NCI-H460 (cell line): ENCODE measurements around the gene WWOX. TPM values are rescaled to one million over a fixed set of nuclear protein-coding genes. Genes with fewer than 3 reads are reported as not detected.
"Not testable (repeated sequence)": the region's sequence is repeated elsewhere in the genome, so short reads cannot be mapped to it uniquely, and the experiment has no call there.

Source experiments
- DNase-seq: peaks from one replicate; pipeline ENCODE4 v3.0.0-alpha.2; 2016; ENCODE audit warnings: low read depth; ENCODE audit errors: extremely low read depth
- total RNA-seq: library from RNA; depleted of rRNA; stranded (reverse); fragments of >200 nt; shearing (Covaris generic); gene quantifications from 2 replicates; pipeline ENCODE4 v1.2.3, GENCODE V29; 2014

WWOX gene
- total RNA-seq, 1 experiment from 2014 or later: 11.1 TPM

DNA sequence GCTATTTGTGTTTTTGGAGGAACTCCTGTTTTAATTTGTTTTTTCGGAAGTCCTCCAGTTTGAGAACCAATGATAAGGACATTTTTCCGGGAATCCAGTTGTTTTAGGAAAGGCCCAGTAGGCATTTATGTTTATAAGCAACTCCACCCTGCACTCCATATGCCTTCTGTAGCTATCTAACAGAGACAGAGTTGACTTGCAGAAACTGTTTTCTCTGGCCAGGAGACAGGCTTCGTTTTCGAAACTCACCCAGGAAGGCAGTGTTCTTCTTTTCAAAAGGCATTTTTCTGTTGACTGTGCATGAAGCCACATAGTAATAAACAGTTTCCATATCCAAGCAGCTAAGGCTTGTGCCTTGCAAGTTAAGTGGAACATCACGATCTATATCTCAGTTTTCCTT is 587.1 kb downstream of the WWOX start:
- DNase-seq: no peak

DNA sequence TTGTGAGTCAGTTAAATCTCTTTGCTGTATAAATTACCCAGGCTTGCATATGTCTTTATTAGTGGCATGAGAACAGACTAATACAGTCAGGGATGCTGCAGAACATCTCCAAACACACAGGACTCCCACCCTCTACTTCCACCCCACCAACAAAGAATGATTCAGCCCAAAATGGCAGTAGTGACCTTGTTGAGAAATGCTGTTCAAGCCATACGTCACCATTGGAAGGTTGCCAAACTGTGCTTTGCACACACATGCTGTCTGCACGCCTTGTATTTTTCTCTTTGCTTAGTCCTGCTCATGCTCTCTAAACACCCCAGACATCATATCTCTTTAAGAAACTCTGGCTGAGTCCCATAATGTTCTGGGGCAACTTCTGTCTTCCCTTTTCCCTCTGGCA is 589.6 kb downstream of the WWOX start:
- DNase-seq: no peak

DNA sequence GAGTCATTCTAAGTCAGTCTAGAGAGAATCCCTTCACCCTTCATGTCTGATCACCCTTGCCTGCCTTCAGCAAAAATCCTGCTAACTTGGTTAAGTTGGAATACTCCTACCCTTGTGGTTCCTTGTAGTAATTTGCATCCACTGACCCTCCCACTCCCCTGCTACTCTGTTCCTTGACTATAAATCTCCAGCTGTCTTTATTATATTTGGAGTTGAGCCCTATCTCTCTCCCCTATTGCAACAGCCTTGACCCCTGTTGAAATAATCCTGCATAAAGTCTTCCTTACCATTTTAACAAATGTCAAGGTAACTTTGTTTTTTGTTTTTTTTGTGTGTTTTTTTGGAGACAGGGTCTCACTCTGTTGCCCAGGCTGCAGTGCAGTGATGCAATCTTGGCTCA is 590.1 kb downstream of the WWOX start:
- no peak for DNase-seq

DNA sequence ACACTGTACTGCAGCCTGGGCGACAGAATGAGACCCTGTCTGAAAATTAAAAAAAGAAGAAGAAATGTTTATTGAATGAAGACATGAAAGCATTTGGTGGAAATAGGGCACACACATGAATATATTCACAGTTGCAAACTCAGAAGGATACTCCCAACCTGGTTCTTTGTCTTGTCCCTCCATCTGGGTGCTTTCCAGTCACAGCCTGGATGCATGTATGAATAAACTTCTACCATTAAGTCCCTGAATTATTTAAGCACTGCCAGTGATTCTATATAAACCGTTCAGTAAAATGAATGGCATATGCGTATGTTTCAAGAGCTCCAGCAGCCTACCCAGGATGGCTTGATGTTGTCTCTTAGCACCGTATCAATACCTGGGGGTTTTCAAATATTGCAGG is 591.1 kb downstream of the WWOX start:
- no peak for DNase-seq

DNA sequence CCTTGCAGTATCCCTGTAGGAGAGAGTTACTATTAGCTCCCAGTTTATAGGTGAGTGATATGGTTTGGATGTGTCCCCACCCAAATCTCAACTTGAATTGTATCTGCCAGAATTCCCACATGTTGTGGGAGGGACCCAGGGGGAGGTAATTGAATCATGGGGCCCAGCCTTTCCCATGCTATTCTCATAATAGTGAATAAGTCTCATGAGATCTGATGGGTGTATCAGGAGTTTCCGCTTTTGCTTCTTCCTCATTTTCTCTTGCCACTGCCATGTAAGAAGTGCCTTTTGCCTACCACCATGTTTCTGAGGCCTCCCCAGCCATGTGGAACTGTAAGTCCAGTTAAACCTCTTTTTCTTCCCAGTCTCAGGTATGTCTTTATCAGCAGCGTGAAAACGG is 592.3 kb downstream of the WWOX start:
- not testable (repeated sequence) for DNase-seq

DNA sequence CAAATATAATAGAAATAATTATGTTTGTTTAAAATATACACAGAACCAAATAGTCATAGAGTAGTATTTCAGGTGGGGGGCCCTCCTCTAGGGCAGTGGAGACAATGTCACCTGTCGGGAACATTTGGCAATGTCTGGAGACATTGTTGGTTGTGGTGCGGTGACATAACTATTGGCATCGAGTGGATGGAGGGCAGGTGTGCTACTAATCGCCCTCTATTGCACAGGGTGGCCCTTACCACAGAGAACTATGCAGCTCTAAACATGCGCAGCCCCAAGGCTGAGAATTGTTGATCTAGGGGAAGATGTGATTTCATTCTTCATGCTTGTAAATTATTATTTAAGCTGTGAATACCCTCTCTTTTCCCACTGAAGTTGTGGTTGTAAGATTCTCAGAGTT is 594.0 kb downstream of the WWOX start:
- DNase-seq: no peak

DNA sequence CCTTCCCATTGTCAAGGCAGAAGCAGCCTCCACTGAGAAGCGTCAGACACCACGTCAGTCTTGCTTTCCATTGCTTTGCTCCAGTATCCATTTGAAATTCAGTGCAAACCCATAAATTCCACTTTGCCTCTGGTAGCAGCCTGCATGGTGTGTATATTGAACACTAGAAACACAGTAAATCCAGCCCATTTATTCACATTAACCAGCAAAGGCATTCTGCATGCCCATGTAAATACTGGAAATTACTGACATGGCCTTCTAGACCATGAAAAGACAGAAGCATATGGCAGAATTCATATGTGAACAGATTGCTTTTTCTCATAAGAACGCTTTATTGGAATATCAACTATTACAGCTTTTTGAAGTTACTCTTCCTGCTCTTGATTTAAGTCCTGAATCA is 595.0 kb downstream of the WWOX start:
- no peak for DNase-seq

DNA sequence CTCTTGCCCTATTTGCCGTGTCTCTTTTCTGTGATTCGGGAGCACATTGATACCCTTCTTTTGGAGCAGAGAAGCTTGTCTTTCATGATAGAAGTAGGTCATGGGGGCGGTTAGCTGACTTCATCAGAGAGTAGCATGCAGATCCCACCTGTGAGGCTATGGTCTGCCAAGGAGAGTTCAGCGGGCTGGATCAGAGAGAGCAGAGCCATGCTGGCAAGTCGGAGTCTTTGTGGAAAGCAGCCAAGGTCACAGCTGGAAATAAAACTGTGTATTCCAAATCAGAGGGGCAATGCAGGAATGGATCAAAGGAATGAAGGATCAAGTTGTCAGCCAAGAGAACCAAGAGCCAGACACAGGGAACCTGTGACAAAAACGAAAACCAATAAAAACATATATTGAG is 595.9 kb downstream of the WWOX start:
- no peak for DNase-seq

DNA sequence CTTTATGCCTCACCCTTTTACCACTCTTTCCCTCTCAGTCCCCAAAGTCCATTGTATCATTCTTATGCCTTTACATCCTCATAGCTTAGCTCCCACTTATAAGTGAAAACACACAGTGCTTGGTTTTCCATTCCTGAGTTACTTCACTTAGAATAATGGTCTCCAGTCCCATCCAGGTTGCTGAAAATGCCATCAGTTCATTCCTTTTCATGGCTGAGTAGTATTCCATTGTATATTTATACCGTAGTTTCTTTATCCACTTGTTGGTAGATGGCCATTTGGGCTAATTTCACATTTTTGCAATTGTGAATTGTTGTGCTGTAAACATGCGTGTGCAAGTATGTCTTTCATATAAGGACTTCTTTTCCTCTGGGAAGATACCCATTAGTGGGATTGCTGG is 597.3 kb downstream of the WWOX start:
- no peak for DNase-seq

DNA sequence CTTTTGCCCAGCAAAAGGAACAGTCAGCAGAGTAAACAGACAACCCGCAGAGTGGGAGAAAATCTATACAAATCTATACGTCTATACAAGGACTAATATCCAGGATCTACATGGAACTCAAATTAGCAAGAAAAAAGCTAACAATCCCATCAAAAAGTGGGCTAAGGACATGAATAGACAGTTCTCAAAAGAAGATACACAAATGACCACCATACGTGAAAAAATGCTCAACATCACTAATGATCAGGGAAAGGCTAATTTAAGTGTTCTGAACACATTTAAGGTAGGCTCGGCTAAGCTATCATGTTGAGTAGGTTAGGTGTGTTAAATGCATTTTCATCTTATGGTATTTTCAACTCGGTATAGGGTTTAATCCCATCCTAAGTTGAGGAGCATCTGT is 598.0 kb downstream of the WWOX start:
- no peak for DNase-seq

DNA sequence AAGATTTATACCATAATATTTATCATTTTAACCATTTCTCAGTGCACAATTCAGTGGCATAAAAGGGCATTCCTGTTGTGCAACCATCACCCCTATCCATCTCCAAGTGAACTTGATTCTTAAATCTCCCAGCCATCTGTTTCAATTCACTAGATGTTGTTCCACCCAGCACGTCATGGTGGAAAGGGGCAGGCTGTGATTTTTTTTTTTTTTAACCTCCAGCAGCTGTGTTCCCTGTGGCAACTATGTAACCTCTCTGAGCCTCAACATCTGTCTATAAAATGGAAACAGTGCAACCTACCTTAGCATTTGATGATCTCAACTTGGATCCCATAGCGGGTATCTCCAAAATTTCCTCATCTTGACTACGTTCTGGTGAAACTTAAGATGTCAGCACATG is 604.5 kb downstream of the WWOX start:
- DNase-seq: no peak

DNA sequence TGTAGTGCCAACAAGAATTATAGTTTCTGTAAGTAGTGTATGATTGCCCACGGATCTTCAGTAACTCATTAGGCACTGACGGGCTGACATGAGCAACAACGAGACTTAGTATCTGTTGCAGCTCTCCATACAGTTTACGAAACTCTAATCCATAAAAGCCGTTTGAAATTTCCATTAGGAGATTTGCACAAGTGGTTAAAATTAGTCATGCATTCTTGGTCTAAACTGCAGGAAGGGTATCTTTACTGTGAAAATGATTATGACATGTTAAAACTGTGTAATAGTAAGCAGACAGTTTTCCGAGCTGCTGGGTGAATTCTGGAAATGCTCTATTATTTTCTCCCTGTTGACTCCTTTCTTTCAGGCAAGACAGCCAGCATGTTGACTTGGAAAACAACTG is 605.0 kb downstream of the WWOX start:
- DNase-seq: no peak

DNA sequence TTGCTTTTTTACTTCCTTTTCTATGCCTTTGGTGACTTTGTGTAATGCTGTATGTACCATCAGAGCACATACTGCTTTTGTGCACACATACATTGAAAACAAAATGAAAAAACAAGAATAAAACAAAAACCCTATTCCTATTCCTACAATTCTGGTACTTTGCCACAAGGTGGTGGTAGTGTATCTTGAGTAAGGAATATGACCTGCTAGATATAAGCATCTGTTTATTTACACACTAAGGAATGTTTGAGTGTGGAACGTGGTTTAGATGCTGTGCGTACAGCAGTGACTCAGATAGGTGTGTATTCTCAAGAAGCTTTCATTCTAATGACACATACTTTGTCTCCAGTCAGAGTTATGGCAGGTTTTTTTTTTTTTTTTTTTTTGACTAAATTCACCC is 606.2 kb downstream of the WWOX start:
- DNase-seq: peak; percentile 1

DNA sequence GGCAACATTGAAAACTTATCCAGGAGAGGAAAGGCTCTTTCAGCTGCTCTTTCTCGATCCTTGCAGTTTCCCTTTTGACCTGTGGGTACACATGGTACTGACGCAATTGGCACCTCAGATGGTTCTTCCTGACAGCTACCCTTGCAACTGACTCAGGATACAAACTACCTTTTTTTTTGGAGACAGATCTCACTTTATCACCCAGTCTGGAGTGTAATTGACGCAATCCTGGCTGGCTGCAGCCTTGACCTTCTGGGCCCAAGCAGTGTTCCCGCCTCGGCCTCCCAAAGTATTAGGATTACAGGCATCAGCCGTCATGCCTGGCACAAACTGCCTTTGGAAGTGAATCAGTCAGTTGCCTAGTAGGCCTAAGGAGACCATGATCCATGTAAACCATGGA is 607.2 kb downstream of the WWOX start:
- no peak for DNase-seq

DNA sequence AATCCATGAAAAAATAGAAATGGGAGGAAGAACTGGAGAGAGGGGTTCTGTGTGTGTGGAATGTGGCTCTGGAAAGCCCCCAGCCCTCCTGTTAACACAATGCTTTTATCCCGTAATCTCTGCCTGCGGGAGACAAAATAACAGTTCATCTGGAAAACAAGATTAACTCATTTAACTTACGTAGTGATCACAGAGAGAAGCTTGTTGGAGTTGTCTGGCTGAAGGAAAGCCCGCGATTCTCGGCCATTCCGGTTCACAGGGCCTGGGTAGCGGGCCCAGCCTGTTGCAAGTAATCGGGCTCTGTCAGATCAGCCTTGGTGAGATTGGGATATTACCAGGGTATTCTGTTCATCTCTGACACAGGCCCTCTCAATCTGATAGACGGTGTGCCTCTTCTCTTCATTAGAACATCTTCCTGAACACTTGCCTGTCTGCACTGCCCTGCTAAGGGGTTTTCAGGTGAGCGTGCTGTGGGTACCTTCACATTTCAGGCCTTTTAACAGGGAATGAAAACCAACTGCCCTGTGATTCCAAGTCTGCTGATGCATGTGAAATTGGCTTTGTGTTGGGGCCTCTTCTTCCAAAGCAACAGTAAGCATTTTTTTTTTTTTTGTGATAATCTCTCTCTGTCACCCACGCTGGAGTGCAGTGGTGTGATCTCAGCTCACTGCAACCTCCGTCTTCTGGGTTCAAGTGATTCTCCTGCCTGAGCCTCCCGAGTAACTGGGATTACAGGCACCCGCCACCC is 609.9 kb downstream of the WWOX start:
- no peak for DNase-seq

DNA sequence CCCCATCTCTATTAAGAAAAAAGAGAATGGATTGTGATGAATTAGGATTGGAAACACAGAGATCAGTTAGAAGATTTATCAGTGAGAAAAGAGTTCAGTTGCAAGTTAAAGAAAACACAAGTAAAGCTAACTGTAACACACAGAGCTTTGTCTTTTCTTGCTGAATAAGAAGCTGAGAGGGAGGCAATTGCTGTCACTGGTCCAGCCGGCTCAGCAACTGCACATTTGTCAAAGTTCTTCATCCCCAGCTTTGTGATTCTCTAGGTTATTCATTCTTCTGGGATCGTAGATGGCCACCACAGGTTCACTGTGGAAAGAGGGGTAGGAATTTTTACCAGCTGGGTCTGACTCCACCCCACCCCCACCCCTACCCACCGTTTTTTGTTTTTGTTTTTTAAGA is 615.7 kb downstream of the WWOX start:
- no peak for DNase-seq

DNA sequence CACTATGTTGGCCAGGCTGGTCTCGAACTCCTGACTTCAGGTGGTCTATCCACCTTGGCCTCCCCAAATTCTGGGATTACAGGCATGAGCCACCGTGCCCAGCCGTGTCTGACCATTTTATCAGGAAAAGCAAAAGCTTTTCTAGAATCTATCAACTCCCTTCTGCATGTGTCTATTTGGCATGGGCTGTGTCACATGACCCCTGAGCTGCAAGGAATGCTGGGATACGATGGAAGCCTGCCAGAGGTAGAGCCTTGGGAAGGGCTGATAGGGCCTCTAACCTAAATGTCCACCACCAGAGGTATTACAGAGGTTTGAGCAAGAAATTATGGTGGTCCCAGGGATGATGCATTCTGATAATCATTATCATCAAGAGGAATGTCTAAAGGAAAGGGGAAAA is 616.2 kb downstream of the WWOX start:
- no peak for DNase-seq

DNA sequence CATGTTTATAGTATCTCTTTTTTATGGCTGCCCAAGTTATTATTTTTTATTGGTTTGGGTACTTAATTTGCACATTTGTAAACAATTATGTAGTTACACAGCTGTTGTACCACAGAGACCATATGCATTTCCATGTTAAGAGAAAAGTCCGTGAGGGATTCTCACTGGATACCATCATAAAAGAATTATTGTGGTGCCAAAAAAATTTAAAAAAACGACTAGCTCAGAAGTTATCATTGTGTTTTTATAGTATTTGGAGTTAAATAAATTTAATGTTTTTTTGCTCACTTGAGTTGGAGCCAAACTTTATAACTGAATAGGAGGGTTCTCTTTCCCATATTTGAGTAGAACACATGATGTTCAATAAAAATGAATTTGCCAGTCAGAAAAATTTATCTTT is 618.7 kb downstream of the WWOX start:
- DNase-seq: no peak

DNA sequence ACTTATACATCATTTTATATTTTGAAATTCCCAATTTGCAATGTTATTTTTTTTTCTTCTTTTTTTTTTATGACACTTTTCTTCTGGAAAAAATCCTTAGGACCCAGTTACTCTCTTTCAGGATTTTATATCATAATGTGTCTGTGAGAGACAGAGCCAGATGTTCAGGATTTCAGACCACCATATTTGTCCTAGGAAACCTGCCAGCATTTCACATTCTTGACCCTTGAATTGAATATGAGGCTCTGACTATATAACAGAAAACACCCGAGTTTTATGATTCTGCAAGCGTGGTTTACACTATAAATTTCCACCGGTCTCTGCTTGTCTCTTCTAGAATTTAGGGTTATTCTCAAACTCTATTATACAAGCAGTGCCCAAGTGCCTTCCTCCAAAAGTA is 621.0 kb downstream of the WWOX start:
- no peak for DNase-seq

DNA sequence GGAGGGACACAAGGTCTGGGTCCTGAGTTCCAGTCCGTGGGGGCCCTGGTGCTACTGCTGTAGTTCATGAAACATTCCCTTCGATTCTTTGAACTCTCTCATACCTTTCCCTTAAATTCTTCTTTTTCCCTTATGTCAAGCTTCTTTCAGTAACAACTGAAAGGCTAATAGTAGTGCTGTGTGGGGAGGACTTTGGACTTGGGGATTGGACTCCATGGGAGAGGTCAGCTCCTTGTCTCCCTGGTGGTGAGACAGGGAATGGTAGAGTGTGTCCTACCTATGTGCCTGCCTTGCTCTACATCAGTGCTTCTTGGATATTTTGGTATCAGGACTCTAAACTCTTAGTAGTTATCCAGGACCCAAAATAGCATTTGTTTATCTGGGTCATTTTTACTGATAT is 628.1 kb downstream of the WWOX start:
- DNase-seq: no peak

DNA sequence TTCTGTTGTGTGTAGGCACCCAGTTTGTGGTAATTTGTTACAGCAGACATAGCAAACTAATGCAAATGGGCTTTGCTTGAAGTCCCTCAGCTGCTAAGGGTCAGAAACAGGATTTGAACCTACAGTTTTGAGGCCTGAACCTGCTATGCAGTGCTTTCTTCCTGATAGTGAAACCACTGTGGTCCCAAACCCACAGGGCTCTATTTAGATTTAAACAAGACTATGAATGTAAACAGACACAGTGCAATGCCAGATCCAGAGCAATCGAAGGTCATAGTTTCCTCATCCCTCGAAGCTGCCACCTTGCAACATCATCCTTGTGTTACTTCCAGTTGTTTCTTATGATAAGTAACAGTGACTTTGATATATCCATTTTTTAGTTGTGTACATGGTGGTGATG is 630.2 kb downstream of the WWOX start:
- DNase-seq: no peak

DNA sequence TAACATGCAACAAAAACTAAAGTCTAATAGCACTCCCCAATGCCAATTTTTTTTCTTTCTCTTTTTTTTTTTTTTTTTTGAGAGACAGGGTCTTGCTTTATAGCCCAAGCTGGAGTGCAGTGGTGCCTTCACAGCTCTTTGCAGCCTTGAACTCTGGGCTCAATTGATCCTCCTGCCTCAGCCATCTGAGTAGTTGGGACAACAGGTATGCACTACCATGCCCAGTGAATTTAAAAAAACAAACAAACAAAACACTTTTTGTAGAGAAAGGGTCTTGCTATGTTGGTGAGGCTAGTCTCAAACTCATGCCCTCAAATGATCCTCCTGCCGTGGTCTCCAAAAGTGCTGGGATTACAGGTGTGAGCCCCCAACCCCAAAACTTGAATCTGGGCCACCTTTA is 632.3 kb downstream of the WWOX start:
- no peak for DNase-seq

DNA sequence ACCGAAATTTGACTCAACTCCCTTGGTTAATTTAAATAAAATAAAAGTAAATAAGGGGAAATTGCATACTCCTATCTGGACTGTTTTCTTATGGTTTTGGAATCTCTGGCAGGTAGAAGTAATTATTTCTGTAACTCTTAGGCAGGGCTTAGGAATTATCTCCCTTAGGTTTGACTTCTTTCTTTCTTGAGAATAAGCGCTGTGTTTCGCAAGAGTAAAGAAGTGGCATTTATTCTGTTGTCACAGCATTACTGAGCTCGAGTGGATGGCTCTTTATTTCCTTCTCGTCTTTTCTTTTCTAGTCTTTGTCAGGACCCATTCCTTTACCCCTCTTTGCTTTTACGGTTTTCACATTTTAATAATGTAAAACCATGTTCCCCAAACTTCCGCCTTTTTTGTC is 633.2 kb downstream of the WWOX start:
- no peak for DNase-seq
